ENCODE results near the gene CHMP5.

DNA sequence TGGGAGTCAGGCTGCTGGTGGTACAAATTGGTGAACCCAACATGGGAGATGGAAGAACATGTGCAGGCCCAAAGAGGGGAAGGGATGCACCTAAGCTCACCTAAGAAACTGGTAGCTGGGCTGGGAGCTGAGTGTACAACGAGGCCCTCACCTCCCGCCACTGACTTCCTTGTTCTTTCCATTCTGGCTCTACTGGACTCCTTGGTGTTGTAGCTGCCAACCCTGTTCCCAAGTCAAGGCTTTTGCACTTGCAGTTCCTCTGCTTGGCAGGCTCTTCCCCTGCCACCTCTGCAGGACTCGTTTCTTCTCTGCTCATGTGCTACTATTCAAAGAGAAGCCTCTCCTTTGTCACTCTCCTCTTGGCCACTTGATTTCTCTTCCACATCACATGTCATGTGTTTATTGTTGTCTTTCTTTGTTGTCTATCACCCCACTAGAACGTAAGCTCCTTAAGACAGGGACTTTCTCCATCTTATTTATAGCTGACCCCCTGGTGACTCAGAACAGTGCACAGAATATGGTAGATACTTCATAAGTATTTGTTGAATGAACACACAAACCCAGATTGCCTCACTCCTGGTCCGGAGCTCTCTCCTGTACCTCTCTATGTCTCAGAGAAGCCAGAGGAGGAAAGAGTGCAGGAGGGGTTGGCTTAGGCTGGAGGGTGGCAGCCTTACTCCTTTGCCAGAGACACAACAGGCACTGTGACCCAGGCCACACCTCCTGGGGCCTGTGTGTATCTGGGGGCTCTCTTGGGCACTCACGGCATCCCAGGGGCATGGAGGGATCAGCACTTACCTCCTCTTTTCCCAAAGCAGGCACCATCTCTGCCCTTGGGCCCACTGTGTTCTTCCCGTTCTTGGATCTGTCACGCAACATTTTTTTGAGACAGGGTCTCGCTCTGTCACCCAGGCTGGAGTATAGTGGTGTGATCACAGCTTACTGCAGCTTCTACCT lies 30.1 kb upstream of the CHMP5 start:
- no peak for TF ChIP-seq POLR2A (IDR thresholded peaks at IDR 0.05; ENCODE audit: low read depth, low read length)
- TF ChIP-seq POLR2AphosphoS5 (IDR thresholded peaks at IDR 0.05; ENCODE audit: low read depth, low read length): no peak
- no peak for TF ChIP-seq SPI1 (IDR thresholded peaks at IDR 0.05; ENCODE audit: low read depth, low read length)
- no peak for TF ChIP-seq TAF1 (IDR thresholded peaks at IDR 0.05; ENCODE audit: low read depth, low read length)
- TF ChIP-seq PAX5 (IDR thresholded peaks at IDR 0.05; ENCODE audit: insufficient read depth, low read length, severe bottlenecking): no peak

Measured in GM12891 (cell line).